22Rv1 (cell line): ENCODE results near the gene FTMT.

ENCODE experiments used
- ZFX ChIP-seq: fragments of 450-650 bp; IDR thresholded peaks from 2 replicates; pipeline ENCODE4 v1.6.1; 2017; ENCODE audit warnings: antibody characterized with exemption, borderline replicate concordance
- TF ChIP-seq, protein P1 (sequence below): fragments of 450-650 bp; IDR thresholded peaks from 2 replicates; pipeline ENCODE4 v1.5.1; 2017; ENCODE audit warnings: mild to moderate bottlenecking

DNA sequence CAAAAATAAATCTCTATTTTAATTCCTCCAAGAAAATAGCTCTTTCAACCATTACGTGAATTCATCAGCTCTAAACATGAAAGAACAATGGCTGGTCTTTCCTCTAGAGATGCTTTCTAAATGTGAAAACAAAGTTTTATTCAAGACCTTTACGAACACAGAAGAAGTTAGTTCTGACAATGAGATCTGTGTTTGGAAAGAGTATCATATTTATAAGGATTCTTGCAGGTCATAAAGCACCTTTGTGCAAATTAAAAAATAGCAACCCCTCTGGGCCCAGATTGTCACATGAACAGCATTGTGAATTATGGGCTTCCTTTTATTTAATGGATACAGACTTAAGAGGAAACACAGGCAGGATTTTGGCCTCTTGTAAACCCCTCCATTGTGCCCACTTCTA is 17.7 kb upstream of the FTMT start:
- TF ChIP-seq, protein P1, sequence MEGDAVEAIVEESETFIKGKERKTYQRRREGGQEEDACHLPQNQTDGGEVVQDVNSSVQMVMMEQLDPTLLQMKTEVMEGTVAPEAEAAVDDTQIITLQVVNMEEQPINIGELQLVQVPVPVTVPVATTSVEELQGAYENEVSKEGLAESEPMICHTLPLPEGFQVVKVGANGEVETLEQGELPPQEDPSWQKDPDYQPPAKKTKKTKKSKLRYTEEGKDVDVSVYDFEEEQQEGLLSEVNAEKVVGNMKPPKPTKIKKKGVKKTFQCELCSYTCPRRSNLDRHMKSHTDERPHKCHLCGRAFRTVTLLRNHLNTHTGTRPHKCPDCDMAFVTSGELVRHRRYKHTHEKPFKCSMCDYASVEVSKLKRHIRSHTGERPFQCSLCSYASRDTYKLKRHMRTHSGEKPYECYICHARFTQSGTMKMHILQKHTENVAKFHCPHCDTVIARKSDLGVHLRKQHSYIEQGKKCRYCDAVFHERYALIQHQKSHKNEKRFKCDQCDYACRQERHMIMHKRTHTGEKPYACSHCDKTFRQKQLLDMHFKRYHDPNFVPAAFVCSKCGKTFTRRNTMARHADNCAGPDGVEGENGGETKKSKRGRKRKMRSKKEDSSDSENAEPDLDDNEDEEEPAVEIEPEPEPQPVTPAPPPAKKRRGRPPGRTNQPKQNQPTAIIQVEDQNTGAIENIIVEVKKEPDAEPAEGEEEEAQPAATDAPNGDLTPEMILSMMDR, result no peak
- TF ChIP-seq ZFX, result no peak
